ENCODE results near the gene KDM8. TPM values are rescaled to one million over a fixed set of nuclear protein-coding genes. Genes with fewer than 3 reads are reported as not detected.
A peak's percentile ranks its signal among the peaks of the same experiment; 100 is the strongest.

The KDM8 gene
- total and polyA plus RNA-seq, 9 of the 15 experiments (the other 6 are each of a cell fraction or from before 2014, with no cell fraction given): 0.61 to 9.1 (median 5.4) TPM

GRCh38 chr16:27179500-27180072 lies 23.7 kb upstream of the KDM8 start:
- intact Hi-C loops (cut with micrococcal nuclease): loop anchor here (1.0 to 10.0 kb wide), 4 partner anchors 48 to 278 kb away; no protein-coding TSS in a partner anchor
- WGBS (ENCODE audit: insufficient coverage, low coverage, missing lambda C conversion rate): 7% methylated on average over 13 of the region's 13 CpGs
- peak overlapping the region; percentile 2; the same call in 1 of the 2 replicates for H3K4me2 ChIP-seq (ENCODE audit: insufficient read depth, low read length)
- TF ChIP-seq PREB (CRISPR knock-in tag; IDR thresholded peaks at IDR 0.05): no peak
- peak; percentile 43; the same call in 1 of the 2 replicates for TF ChIP-seq HBP1 (CRISPR knock-in tag; IDR thresholded peaks at IDR 0.05)
- peak; percentile 63; the same call in 1 of the 2 replicates for TF ChIP-seq ARID3A (IDR thresholded peaks at IDR 0.05; ENCODE audit: borderline replicate concordance, low read depth, low read length)
- 0 out of 4 replicates have a peak, but pooled peaks of 1 of the 2 experiments have one; percentile 16 for TF ChIP-seq MLLT1 (IDR thresholded peaks at IDR 0.05)
- TF ChIP-seq CC2D1A (IDR thresholded peaks at IDR 0.05): peak; percentile 55; the same call in 1 of the 2 replicates
- peak; percentile 45; the same call in 1 of the 2 replicates for TF ChIP-seq CREM (IDR thresholded peaks at IDR 0.05; ENCODE audit: low read depth)
- peak; percentile 62; the same call in 1 of the 2 replicates for TF ChIP-seq JUN (IDR thresholded peaks at IDR 0.05; ENCODE audit: borderline replicate concordance, low read depth, low read length)
- TF ChIP-seq JUN (CRISPR knock-in tag; IDR thresholded peaks at IDR 0.05; ENCODE audit: borderline replicate concordance): no peak
- peak; percentile 84 to 95 for TF ChIP-seq RAD21 (CRISPR knock-in tag; conservative IDR thresholded peaks at IDR 0.05 in 1 of 2, IDR thresholded peaks at IDR 0.05 in 1 of 2)
- peak; percentile 71 for TF ChIP-seq JUND (IDR thresholded peaks at IDR 0.05; ENCODE audit: borderline replicate concordance, low read depth, low read length)
- peak; percentile 15; the same call in 1 of the 3 replicates for TF ChIP-seq JUND (tag; IDR thresholded peaks at IDR 0.05; ENCODE audit: borderline replicate concordance, low read depth, low read length)
- 0 out of 2 replicates have a peak, but pooled peaks have one; percentile 21 for TF ChIP-seq GABPB1 (CRISPR knock-in tag; IDR thresholded peaks at IDR 0.05)

More at GRCh38 chr16:27179500-27180072, 23.7 kb upstream of the KDM8 start:
- no peaks in the 10 kb centered on the region for H4K20me1 ChIP-seq (replicated peaks; ENCODE audit: control insufficient read depth, insufficient read depth, low read length)
- in situ Hi-C loops (cut with MboI): loop anchor here (5.0 to 10.0 kb wide), 2 partner anchors 188 to 275 kb away; no protein-coding TSS in a partner anchor
- H3K79me2 ChIP-seq (ENCODE audit: control insufficient read depth, insufficient read depth, low read length): no peaks in the 10 kb centered on the region
- H2AFZ ChIP-seq (ENCODE audit: low read depth, low read length): peak overlapping the region; percentile 77
- H3K4me3 ChIP-seq: no peak overlapping the region
- peak; percentile 96 for ATAC-seq
- peaks cover 0 to 4% of the 10 kb centered on the region in 2 experiments; a peak in 1 of 5 replicates for H3K27me3 ChIP-seq (ENCODE audit: control insufficient read depth in 2 of 2, insufficient read depth in 2 of 2, low read length in 2 of 2)
- POLR2A ChIA-PET: interaction anchor here (0.6 to 1.3 kb wide), 5 partner anchors 16 to 189 kb away, joined by 3 to 4 read pairs (median 3); partner anchors contain the start of gene KDM8
- H3K36me3 ChIP-seq (ENCODE audit: control insufficient read depth, insufficient read depth, low read length): no peaks in the 10 kb centered on the region
- peak; percentile 88 for FAIRE-seq
- no TSS peak for BruUV-seq (replicated peaks)
- H3K4me1 ChIP-seq (replicated peaks in 1 of 2; ENCODE audit: control insufficient read depth in 2 of 2, insufficient read depth in 2 of 2, low read length in 2 of 2): no peaks in the 10 kb centered on the region; a peak in 1 of 5 replicates
- DNase-seq (ENCODE audit: extremely low read depth in 1 of 4, low spot score in 3 of 4): peak; percentile 85 to 87 (median 86)
- no peaks in the 10 kb centered on the region for H3K9me1 ChIP-seq (ENCODE audit: control insufficient read depth, insufficient read depth, low read length)
- CTCF ChIA-PET (ENCODE audit: low intra/inter-chr PET ratio): interaction anchor here (0.7 to 1.5 kb wide), 5 partner anchors 49 to 278 kb away, joined by 3 to 13 read pairs (median 4); no protein-coding TSS in a partner anchor
- H3K9me3 ChIP-seq (replicated peaks; ENCODE audit: control insufficient read depth, insufficient read depth, low read depth, low read length): no peaks in the 10 kb centered on the region
- H3K27ac ChIP-seq (ENCODE audit: extremely low read depth, low read depth, low read length): no peak overlapping the region
- H3K9ac ChIP-seq (ENCODE audit: insufficient read depth in 1 of 2, low read depth in 2 of 2, low read length in 2 of 2): no peak overlapping the region

All from K562 (cell line).